GM18505 (cell line): Measurements from ENCODE around the gene ANKRD65.
"Not testable (repeated sequence)": the region's sequence is repeated elsewhere in the genome, so short reads cannot be mapped to it uniquely, and the experiment has no call there.

ENCODE experiments used
- ATAC-seq: cut with Tn5 transposase; IDR thresholded peaks from one replicate; pipeline ENCODE4 v1.9.1; 2021; ENCODE audit not compliant: unreplicated experiment
- POLR2A ChIP-seq: IDR thresholded peaks from 4 replicates; pipeline ENCODE4 v1.6.1; 2011; ENCODE audit warnings: borderline replicate concordance; ENCODE audit not compliant: insufficient read depth, insufficient read length; ENCODE audit errors: extremely low read depth

ANKRD65 gene

GRCh38 chr1:1419363-1419812 is 1.7 kb downstream of the ANKRD65 start:
- TF ChIP-seq POLR2A, result no peak
- no peak for ATAC-seq

GRCh38 chr1:1418464-1419362 is 2.4 kb downstream of the ANKRD65 start:
- ATAC-seq, result no peak
- no peak for TF ChIP-seq POLR2A

GRCh38 chr1:1417825-1418463 is 3.1 kb downstream of the ANKRD65 start:
- ATAC-seq, result not testable (repeated sequence)

GRCh38 chr1:1417396-1417795 is 3.7 kb downstream of the ANKRD65 start:
- not testable (repeated sequence) for ATAC-seq

- TF ChIP-seq POLR2A, result no peak
Measured at GRCh38 chr1:1415751-1416150, 5.3 kb downstream of the ANKRD65 start.

GRCh38 chr1:1412311-1412902 is 8.7 kb downstream of the ANKRD65 start:
- not testable (repeated sequence) for ATAC-seq

More at GRCh38 chr1:1415751-1416150, 5.3 kb downstream of the ANKRD65 start:
- no peak for ATAC-seq

- TF ChIP-seq POLR2A, result no peak
- no peak for ATAC-seq
Measured at GRCh38 chr1:1411626-1412025, 9.4 kb downstream of the ANKRD65 start.

- not testable (repeated sequence) for ATAC-seq
Measured at GRCh38 chr1:1410238-1410637, 10.8 kb downstream of the ANKRD65 start.

GRCh38 chr1:1407636-1408318 is 13.3 kb downstream of the ANKRD65 start:
- peak; percentile 41 for ATAC-seq
- no peak for TF ChIP-seq POLR2A

GRCh38 chr1:1406821-1407635 is 14.0 kb downstream of the ANKRD65 start, which contains the start of gene MRPL20:
MRPL20 (minus strand) TSS chr1:1407293; CDS start chr1:1407217, 76 bp downstream.
- peak; percentile 93 for TF ChIP-seq POLR2A
- ATAC-seq, result peak; percentile 86

GRCh38 chr1:1406101-1406820 is 14.8 kb downstream of the ANKRD65 start:
- no peak for TF ChIP-seq POLR2A
- no peak for ATAC-seq

GRCh38 chr1:1403653-1404052 is 17.4 kb downstream of the ANKRD65 start:
- no peak for ATAC-seq
- no peak for TF ChIP-seq POLR2A

GRCh38 chr1:1402901-1403392 is 18.1 kb downstream of the ANKRD65 start:
- not testable (repeated sequence) for ATAC-seq
